Right lung (tissue), 10 donors: ENCODE measurements around the gene BRCC3. TPM values are rescaled to one million over a fixed set of nuclear protein-coding genes. Genes with fewer than 3 reads are reported as not detected.
A peak's percentile ranks its signal among the peaks of the same experiment; 100 is the strongest.

Experiments used
- DNase-seq, 2 donors: peaks; one replicate each; pipeline ENCODE4 v3.0.0-alpha.2; 2013
- long read RNA-seq, 8 donors: transcript quantifications; one replicate each; lab custom pipeline, GENCODE V29; 2026
- polyA plus RNA-seq, 5 donors: library from polyadenylated mRNA; unstranded; fragments of 120-200 nt; gene quantifications; one replicate each; pipeline versions ENCODE4 v1.2.1 to v1.2.3, GENCODE V29; 2013; ENCODE audit warnings: inconsistent platforms in 1 of 5, low replicate concordance in 1 of 5; ENCODE audit not compliant: insufficient read length in 5 of 5, insufficient read depth in 1 of 5

The BRCC3 gene
- polyA plus RNA-seq: 10 to 100 TPM; 18.6 to 25.3 (median 23.2) TPM
- long read RNA-seq, donor 1, transcript BRCC3-208 (10 exons, 2,694 nt): major isoform, 6 of 7 reads
- long read RNA-seq, donor 1, partial matches to known transcripts: 0 of 7 reads
- long read RNA-seq, donor 1, other reads (novel, unspliced or antisense): 0 of 7 reads
- long read RNA-seq, donor 2, partial matches to known transcripts: 0 of 5 reads
- long read RNA-seq, donor 2, other reads (novel, unspliced or antisense): 0 of 5 reads
- long read RNA-seq, donor 3, partial matches to known transcripts: 0 of 2 reads
- long read RNA-seq, donor 3, other reads (novel, unspliced or antisense): 0 of 2 reads
- long read RNA-seq, donor 4, partial matches to known transcripts: 0 of 1 reads
- long read RNA-seq, donor 4, other reads (novel, unspliced or antisense): 0 of 1 reads
- long read RNA-seq, donor 5, partial matches to known transcripts: 0 of 5 reads
- long read RNA-seq, donor 5, other reads (novel, unspliced or antisense): 0 of 5 reads
- long read RNA-seq, donor 6, transcript BRCC3-208 (10 exons, 2,694 nt): major isoform, 5 of 5 reads
- long read RNA-seq, donor 6, partial matches to known transcripts: 0 of 5 reads
- long read RNA-seq, donor 6, other reads (novel, unspliced or antisense): 0 of 5 reads
- long read RNA-seq, donor 7, transcript BRCC3-208 (10 exons, 2,694 nt): major isoform, 9 of 11 reads
- long read RNA-seq, donor 7, partial matches to known transcripts: 0 of 11 reads
- long read RNA-seq, donor 7, other reads (novel, unspliced or antisense): 0 of 11 reads
- long read RNA-seq, donor 8, partial matches to known transcripts: 0 of 2 reads
- long read RNA-seq, donor 8, other reads (novel, unspliced or antisense): 0 of 2 reads

DNA sequence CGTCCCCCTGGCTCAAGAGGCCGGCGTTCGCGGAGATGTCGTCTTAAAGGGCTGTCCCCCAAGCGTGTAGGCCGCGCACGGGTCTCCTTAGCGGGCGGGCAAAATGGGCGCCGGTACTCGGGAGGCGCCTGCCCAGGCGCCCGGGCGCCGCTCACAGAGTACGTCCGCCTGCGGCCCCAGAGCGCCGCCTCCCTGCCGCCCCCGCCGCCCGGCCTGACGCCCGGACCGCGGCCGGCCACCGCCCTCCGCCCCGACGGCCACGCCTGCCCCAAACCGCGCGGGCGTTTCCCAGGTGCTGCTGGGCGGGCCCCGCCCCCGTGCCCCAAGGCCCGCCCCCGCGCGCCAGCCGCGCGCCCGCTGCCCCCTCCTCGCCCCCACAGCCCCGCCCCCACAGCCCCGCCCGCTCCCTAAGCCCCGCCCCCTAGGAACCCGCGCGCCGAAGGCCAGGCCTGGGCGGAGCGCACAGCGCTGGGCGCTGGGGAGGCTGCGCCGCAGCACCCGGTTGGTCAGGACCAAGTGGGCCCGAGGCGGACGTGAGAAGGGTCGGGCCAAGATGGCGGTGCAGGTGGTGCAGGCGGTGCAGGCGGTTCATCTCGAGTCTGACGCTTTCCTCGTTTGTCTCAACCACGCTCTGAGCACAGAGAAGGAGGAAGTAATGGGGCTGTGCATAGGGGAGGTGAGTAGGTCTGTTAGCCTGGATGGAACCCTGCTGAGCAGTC lies at the start of gene BRCC3, which contains the start of the genes CMC4 and MTCP1:
Gene BRCC3, plus strand, starts transcription at position 534 of the 719 bp plus-strand sequence. Its CDS starts 20 bp downstream, at position 554.
Gene CMC4, minus strand, starts transcription at position 162 of the 719 bp plus-strand sequence. CDS start 7,113 bp downstream, outside the sequence.
Gene MTCP1, minus strand, starts transcription at position 162 of the 719 bp plus-strand sequence. CDS start 5,126 bp downstream, outside the sequence.
- peak; percentile 71 to 74 for DNase-seq

DNA sequence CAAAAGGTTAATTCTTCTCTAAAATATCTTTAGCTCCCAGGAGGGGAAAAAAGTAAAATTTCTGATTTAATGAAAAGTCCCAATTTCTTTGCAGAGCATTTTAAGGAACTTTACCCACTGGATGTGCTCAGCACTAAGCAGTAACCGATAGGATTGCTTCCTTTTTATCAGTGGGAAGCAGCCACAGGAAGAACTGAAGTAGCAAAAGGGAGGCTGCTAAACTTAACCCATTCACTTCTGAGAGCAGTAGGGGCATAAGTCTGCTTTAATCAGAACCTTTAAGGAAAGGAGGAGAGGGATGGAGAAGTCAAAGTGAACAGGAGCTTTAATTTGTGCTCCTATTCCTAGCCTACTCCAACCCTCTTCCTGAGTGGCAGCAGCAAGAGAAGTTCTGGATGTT lies 48.7 kb upstream of the BRCC3 start, which contains the start of gene F8:
Gene F8, minus strand, starts transcription at position 139 of the 400 bp plus-strand sequence. CDS start 171 bp downstream, outside the sequence.
- no peak for DNase-seq

DNA sequence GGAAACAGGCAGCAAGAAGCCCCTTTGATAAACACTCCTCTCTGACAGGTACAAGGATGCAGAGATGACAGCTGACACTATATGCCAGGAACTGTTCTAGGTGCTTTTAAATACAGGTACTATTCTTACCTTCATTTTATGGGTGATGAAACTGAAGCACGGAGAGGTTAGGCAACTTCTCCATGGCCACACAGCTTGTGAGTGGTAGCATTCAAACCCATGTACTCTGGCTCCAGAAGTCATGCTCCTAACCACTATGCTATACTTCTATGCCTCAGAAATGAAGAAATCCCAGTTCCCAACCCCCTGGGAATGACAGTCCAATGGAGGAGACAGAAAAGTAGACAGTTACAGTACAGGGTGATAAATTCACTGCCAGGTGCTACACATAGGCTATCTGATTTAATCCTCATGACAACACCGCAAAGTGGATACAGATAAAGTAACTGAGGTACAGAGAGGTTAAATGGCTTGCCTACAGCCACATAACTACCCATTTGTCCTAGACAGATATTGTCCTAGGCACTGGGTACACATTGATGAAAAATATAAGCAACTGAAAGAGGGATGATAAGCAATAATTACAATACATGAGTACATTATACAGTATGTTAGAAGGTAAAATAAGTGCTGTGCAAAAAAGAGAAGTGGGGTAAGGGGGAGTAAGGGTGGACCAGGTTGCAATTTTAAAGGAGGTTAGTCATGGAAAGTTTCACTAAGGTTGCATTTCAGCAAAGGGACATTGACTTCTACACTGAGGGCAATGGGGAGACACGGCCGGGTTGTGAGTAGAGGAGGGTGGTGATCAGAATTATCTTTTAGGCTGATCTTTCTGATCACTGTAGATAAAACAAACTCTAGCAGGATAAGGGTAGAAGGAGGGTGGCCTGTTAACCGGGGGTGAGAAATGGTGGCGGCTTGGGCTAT lies 47.1 kb upstream of the BRCC3 start:
- DNase-seq: no peak

DNA sequence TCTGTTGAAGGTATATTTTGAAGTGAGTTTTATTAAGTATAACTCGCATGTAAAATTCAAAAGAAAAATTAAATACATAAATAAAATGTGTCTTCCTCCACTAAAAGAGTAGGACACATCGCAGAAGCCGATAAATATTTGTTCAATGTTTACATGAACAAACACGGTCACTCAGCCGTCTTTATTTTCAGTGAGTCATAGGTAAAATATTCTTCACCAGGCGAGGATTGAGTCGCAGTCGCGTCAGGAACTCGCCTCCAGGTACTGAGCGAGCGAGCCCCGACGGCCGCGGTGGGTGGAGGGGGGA lies 44.9 kb upstream of the BRCC3 start:
- DNase-seq: no peak

DNA sequence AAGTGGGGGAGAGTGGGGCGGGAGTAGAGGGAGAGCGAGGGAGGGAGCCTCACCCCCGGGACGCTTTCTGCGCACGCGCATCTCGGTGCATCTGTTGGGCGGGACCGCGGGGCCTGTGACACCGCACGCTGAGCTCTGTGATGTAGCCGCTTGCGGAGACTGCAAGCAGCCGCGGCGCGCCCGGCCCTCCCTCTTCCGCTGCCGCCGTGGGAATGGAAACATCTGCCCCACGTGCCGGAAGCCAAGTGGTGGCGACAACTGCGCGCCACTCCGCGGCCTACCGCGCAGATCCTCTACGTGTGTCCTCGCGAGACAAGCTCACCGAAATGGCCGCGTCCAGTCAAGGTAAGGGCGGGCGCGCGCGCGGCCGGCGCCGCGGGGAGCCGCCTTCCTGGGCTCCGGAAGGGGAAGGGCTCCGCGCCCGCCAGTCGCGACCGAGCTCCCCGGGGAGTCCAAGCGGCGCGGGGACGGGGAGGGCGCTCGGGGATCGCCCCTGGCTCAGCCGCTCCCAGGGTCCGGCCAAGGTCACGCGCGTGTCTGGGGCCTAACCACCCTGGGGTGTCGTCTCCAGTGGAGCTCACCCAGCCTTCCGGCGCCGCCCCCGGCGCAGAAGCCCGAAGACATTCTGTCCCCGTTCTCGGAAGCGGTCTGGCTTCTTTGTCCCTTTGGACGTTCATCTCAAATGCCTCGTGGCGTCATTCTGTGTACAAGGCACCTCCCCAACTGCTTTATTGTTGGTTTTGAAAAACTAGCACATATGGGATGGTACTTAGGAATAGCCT lies 44.4 kb upstream of the BRCC3 start, which contains the start of gene FUNDC2:
Gene FUNDC2, plus strand, starts transcription at position 118 of the 782 bp plus-strand sequence. Its CDS starts 95 bp downstream, at position 213.
- DNase-seq: peak; percentile 91 to 92

DNA sequence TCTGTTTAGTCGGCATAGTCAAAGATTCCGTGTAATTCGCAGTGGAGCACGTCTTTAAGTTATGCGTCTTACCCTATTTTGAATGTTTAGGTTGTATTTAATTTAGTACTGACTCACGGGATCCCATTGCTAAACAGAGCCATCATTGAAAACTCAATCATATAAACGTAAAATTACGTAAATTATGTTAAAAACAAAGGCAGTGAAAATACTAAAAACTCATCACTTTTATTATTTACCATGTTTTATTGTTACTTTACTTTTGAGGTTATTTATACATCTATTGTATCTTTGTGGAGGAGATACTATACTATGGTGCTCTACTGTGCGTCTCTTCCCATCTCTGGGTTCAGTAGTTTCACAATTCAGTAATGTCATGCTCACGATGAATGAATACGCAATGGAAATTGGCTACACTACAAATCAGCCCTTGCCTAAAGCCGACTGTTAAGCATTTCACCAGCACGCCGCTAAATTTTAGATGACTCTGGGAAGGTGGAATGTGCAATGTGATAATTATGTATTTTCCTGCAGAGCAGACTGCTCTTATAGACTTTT lies 43.7 kb upstream of the BRCC3 start:
- DNase-seq: peak; percentile 38 to 65

DNA sequence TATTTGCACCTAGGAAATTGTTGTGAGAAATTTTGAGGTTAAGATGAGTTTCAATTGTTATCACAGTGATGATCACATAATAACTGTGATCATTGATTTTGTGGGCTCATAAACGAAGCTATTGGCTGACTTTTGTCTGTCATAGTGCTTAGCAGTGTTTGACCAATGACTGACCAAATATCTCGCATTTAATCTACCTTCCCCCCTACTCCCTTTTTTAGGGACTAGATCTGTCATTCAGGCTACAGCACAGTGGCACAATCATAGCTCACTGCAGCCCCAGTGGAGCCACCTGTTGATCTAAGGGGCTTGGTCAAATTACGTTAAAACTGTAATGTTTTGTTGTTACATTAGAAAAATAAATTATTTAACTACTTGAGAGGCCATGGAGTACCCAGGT lies 43.2 kb upstream of the BRCC3 start:
- no peak for DNase-seq

DNA sequence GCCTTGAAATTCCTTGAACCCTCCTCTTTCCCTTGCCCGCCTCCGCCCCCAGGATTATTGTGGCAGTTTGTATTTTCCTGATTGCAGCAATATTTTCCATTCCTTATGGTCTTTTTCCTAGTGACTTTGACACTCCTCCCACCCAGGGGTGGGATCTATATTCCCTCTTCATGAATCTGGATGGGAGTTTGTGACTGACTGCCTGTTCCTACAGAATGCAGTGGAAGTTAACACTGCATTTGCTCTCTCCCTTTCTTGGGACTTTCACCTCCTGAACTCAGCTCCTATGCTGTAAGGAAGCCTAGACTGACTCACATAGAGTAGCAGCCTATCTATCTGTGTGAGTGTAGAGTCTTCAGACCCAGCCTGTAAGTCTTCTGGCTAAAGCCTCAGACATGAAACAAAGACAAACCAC lies 42.4 kb upstream of the BRCC3 start:
- DNase-seq: no peak

DNA sequence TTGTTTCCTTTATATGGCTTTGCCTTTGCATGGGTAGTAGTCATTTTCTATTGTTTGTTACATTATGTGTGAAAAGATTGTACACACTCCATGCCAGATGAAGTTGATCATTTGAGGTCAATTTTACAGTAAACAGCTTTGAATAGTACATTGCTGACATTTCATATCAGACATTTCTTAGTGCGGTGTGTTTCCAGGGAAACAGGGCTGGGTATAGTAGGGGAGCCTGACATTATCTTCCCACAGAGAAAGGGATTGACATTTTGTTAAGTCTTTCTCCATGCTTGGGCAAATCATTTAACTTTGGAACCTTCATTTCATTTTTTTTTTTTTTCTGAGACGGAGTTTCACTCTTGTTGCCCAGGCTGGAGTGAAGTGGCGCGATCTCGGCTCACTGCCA lies 39.7 kb upstream of the BRCC3 start:
- no peak for DNase-seq

DNA sequence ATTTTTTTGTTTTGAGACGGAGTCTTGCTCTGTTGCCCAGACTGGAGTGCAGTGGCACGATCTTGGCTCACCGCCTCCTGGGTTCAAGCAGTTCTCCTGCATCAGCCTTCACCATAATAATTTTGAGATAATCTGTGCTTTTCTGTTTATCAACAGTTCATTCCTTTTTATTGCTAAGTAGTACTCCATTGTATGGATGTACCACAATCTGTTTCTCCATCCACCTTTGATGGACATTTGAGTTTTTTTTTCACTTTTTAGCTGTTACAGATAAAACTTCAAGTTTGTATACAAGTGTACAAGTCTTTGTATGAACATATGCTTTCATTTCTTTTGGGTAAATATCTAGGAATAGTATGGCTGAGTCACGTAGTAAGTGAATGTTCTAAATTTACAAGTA lies 35.6 kb upstream of the BRCC3 start:
- no peak for DNase-seq

DNA sequence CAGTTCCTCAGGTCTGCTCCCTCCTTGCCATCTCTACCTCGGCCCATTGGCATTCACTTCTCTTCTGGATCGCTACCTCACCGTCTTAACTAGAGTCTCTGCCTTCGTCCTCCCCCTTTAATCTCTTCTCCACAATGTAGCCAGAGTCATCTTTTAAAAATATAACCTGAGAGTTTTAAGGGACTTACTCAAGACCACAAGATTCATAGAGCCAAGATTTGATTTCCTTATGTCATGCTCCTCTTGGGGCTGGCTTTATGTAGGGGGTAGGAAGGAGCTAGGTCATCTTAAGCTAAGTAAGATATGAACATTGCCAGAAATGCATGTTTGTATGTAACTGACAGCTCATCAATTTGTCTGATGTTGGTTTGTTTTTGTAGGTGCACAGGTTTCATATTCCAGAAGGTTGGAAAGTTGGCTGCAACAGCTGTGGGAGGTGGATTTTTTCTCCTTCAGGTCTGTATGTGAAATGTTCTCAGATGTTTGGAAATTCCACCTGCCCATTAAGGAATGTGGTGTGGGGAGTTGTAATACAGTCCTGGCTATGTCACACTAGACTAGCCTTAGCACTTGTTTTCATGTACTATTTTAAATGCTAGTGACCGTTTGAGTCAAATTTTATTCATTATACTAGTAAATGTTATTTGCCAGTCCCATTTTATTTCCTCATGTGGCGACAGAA lies 25.0 kb upstream of the BRCC3 start:
- no peak for DNase-seq

DNA sequence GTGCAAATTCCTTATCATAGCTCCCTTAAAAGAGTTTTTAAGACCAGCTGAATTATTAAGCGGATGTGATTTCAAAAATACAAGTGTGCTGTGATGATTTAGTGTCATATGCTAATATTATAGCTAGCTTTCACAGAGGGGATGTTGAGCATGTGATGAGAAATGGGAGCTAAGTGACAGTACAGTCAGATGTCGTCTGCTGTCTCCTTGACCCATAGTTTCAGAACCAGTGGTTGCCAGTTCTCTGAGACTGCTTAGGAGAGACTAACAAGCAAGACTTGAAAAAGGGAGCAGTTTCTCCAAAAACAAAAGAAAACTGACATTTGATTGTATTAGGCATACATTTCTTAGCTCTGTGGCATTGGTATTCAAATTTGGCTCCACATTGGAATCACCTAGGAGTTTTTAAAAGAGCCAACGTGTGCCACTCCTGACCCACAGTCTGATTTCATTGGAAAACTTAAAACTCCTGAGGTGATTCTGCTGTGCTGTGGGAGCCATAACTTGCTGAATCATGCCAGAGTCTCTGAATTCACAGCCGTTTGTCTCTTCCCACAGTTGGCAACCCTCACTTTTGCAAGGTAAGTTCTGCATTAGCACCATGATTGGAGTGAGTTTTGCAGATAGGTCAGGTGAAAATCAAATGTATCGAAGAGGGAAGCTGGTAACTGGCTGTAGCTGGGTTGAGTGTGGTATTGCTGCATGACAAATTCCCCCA lies 24.3 kb upstream of the BRCC3 start:
- no peak for DNase-seq

DNA sequence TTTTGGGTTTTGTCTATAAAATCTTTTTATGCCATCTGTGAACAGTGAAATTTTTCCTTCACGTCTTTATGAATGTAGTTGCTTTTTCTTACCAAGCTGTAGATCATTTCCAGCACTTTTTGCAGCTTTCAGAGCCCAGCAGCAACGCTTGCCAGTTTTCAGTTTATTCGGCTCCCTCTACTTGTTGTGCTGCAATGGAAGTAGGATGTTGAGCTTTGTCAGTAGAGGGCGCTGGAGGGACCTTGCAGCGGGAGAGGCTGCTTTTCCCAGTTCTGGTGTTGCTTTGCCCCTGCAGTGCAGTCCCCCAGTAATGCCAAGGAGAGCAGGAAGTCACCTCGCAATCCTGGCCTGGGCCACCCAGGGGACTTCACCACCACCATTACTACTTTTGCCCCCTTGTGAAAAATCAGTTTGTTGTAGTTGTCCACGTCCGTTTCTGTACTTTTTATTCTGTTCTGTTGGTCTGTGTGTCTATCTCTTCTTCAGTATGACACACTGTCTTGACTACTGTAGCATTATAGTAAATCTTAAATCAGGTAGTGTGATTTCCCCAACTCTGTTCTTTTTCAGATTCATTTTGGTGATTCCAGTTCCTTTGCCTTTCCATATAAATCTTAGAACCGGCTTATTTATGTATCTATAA lies 22.2 kb upstream of the BRCC3 start:
- no peak for DNase-seq

DNA sequence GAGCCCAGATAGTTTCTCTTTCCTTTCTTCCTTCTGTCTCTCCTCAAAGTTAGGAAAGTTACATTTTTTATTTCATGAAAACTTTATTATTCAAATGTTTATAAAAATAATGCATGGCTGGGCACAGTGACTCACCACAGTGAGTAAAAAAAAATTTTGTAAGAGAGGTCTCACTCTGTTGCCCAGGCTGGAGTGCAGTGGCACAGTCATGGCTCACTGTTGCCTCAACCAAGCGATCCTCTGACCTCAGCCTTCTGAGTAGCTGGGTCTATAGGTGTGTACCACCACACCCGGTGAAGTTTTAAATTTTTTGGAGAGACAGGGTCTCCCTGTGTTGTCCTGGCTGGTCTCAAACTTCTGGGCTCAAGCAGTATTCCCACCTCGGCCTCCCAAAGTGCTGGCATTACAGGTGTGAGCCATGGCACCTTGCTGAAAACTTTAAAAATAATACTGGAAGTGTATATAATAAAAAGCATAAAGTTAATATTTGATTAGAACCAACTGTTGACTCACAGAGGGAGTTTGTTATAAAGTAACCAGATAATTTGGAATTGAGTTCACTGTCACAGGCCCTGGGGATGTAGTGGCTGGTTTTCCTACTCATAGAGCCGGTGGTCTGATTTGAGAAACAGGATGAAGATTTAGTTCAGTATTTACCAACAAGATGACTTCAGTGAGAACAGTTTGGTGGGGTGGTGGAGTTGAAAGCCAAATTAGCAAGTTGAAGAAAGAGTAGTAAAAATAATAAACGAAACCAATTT lies 18.4 kb upstream of the BRCC3 start:
- DNase-seq: no peak

DNA sequence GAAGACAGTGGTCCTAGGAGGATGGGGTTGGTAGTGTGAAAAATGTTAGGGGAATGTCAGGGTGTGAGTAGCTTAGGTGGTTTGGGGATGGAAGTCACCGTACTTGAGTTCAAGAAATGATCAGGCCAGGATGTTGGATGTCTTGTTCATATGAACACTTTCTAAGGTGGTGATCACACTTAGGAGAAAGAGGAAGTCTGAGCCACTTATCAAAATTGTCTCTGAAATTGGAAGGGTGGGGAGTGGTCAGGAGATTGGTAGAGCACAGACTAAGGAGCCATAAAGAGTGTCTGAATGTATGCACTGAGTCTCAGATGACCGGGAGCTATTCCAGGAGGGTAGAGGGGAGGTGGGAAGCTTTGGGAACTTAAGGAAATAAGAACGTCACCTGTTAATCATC lies 17.7 kb upstream of the BRCC3 start:
- DNase-seq: no peak

DNA sequence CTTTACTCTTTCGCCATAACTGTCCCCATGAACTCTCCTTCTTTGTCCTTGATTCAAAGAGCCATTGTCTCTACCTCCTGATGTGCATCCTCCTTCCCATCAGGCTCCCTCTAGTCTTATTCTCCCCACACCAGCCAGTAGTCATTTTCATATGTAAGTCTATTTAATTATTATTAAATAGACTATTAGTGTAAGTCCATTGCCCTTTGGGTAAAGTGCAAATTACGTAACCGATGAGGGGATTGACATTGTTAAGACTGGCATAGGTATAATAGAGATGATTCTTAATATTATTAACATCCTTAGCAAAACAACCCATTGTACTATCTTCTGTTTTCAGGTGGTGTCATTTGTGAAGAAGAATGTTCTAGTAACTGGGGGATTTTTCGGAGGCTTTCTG lies 17.1 kb upstream of the BRCC3 start:
- DNase-seq: no peak

DNA sequence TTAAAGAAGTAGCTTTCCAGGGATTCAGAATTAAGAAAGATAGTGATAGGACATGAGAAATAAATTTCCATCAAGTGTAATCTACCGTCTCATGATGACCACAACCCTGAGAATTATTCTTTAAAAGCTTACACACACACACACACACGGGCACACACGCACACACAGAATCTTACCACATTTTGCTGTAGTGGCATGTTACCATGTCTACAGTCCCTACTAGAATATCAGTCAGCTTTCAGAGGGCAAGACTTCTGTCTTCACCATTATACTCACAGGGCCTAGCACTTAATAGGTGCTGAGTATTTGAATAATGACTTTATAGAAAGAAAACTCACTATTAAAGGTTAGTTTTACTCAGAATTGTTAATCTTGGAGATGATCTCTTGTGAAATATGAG lies 15.8 kb upstream of the BRCC3 start:
- no peak for DNase-seq
